K562 (cell line): ENCODE measurements around the gene PITRM1. TPM values are rescaled to one million over a fixed set of nuclear protein-coding genes. Genes with fewer than 3 reads are reported as not detected.

ENCODE experiments used
- CHD4 ChIP-seq: fragments of 200-600 bp; sonication (generic); IDR thresholded peaks from 3 replicates; pipeline ENCODE4 v1.6.1; 2012; ENCODE audit warnings: low read depth, mild to moderate bottlenecking, mixed read lengths, low read length, inconsistent platforms; ENCODE audit not compliant: insufficient read depth, insufficient replicate concordance, poor library complexity, severe bottlenecking
- CREBBP ChIP-seq: IDR thresholded peaks from one replicate; pipeline ENCODE4 v1.6.1; 2012; ENCODE audit warnings: low read depth, mild to moderate bottlenecking, control low read depth, inconsistent platforms, low read length
- DIDO1 ChIP-seq: fragments of 450-650 bp; IDR thresholded peaks from 2 replicates; pipeline ENCODE4 v1.6.1; 2016; ENCODE audit warnings: low read depth, missing biosample characterization, missing genetic modification characterization
- DPF2 ChIP-seq: fragments of 450-650 bp; IDR thresholded peaks from 2 replicates; pipeline ENCODE4 v1.6.1; 2016
- ESRRB ChIP-seq: fragments of 250-450 bp; sonication (Bioruptor Pico); IDR thresholded peaks from 2 replicates; pipeline ENCODE4 v1.5.0; 2020; ENCODE audit warnings: mild to moderate bottlenecking, moderate library complexity, borderline replicate concordance
- FOXK2 ChIP-seq, 2 experiments: fragments of 450-650 bp; IDR thresholded peaks in 1 of 2; conservative IDR thresholded peaks in 1 of 2; 2 replicates each; pipeline ENCODE4 v1.6.1; 2016; ENCODE audit warnings: low read depth in 2 of 2, mild to moderate bottlenecking in 1 of 2
- HDAC6 ChIP-seq: IDR thresholded peaks from 2 replicates; pipeline ENCODE4 v1.6.1; 2012; ENCODE audit warnings: low read depth, mild to moderate bottlenecking, control low read depth, inconsistent platforms, low read length, moderate library complexity
- MAFK ChIP-seq: IDR thresholded peaks from 2 replicates; pipeline ENCODE4 v1.6.1; 2011; ENCODE audit warnings: low read length, improper control_type of control experiment
- MTF1 ChIP-seq: fragments of 250-450 bp; sonication (Bioruptor Pico); IDR thresholded peaks from 2 replicates; pipeline ENCODE4 v1.9.0; 2021; ENCODE audit warnings: moderate library complexity, mild to moderate bottlenecking, inconsistent platforms, borderline replicate concordance
- NFRKB ChIP-seq: fragments of 450-650 bp; IDR thresholded peaks from 2 replicates; pipeline ENCODE4 v1.6.1; 2016; ENCODE audit warnings: low read depth
- PRPF4 ChIP-seq: fragments of 200-400 bp; formaldehyde crosslinking; IDR thresholded peaks from one replicate; pipeline ENCODE4 v1.6.1; 2017; ENCODE audit warnings: low read length, low read depth, mild to moderate bottlenecking; ENCODE audit not compliant: insufficient read depth, poor library complexity, severe bottlenecking
- PTTG1 ChIP-seq: fragments of 450-650 bp; IDR thresholded peaks from 2 replicates; pipeline ENCODE4 v1.6.1; 2016; ENCODE audit warnings: low read depth, mild to moderate bottlenecking, missing genetic modification characterization, missing compliant biosample characterization
- RBM17 ChIP-seq: fragments of 200-400 bp; formaldehyde crosslinking; IDR thresholded peaks from 2 replicates; pipeline ENCODE4 v1.6.1; 2017; ENCODE audit warnings: low read depth, mild to moderate bottlenecking, low read length, borderline replicate concordance
- RBM34 ChIP-seq: fragments of 200-400 bp; formaldehyde crosslinking; IDR thresholded peaks from 2 replicates; pipeline ENCODE4 v1.6.1; 2018; ENCODE audit warnings: low read length, borderline replicate concordance; ENCODE audit not compliant: insufficient read depth
- RFX5 ChIP-seq: IDR thresholded peaks from 2 replicates; pipeline ENCODE4 v1.6.1; 2011; ENCODE audit warnings: low read depth, mild to moderate bottlenecking, improper control_type of control experiment, low read length
- SMAD1 ChIP-seq: fragments of 150-350 bp; IDR thresholded peaks from 2 replicates; pipeline ENCODE4 v1.6.1; 2014; ENCODE audit warnings: low read length, low read depth; ENCODE audit not compliant: partially characterized antibody
- SNRNP70 ChIP-seq: fragments of 200-400 bp; formaldehyde crosslinking; optimal IDR thresholded peaks from 2 replicates; pipeline ENCODE3; 2017; ENCODE audit warnings: low read depth, low read length
- ZBTB7A ChIP-seq: IDR thresholded peaks from 2 replicates; pipeline ENCODE4 v1.6.1; 2011; ENCODE audit warnings: low read depth, mild to moderate bottlenecking, low read length, moderate library complexity, borderline replicate concordance; ENCODE audit not compliant: control insufficient read depth
- ZNF212 ChIP-seq: fragments of 450-650 bp; formaldehyde crosslinking; IDR thresholded peaks from 2 replicates; pipeline ENCODE4 v1.4.0; 2020; ENCODE audit warnings: mild to moderate bottlenecking
- ZNF311 ChIP-seq: fragments of 250-450 bp; sonication (Bioruptor Pico); IDR thresholded peaks from 2 replicates; pipeline ENCODE4 v1.4.0; 2020; ENCODE audit warnings: mild to moderate bottlenecking, moderate library complexity
- ZNF398 ChIP-seq: fragments of 250-450 bp; sonication (Bioruptor Pico); IDR thresholded peaks from 2 replicates; pipeline ENCODE4 v1.8.0; 2021; ENCODE audit warnings: moderate library complexity, mild to moderate bottlenecking, inconsistent platforms
- ZNF431 ChIP-seq: sonication (generic); formaldehyde crosslinking; IDR thresholded peaks from 2 replicates; pipeline ENCODE4 v1.8.0; 2022; ENCODE audit warnings: mild to moderate bottlenecking, missing genetic modification reagents
- polyA plus RNA-seq, 8 experiments: library from polyadenylated mRNA; depleted of rRNA in 4 of 8; stranded (reverse) in 5 of 8; unstranded in 3 of 8; fragments of >200 nt; fragmentation: Nextera tagmentation in 2 of 8; fragmentation: Illumina TruSeq in 1 of 8; extraction: Ambion mirVana in 2 of 8; extraction: Trizol in 1 of 8; gene quantifications; 2 replicates each; pipeline versions ENCODE4 v1.2.1 to v1.2.3, GENCODE V29; 2011 to 2014; ENCODE audit warnings: inconsistent platforms in 1 of 8, missing spikeins in 1 of 8
- total RNA-seq, 7 experiments: library from RNA; depleted of rRNA in 6 of 7; stranded (reverse); fragments of >200 nt in 6 of 7; fragmentation: Illumina TruSeq in 2 of 7; extraction: Trizol in 2 of 7; gene quantifications; 2 replicates each; pipeline versions ENCODE4 v1.2.1 to v1.2.3, GENCODE V29; 2011 to 2021; ENCODE audit warnings: low replicate concordance in 1 of 7
- TF ChIP-seq, protein P1 (sequence below): fragments of 450-650 bp; IDR thresholded peaks from 2 replicates; pipeline ENCODE4 v1.6.1; 2018; ENCODE audit not compliant: partially characterized antibody

Gene PITRM1
- total and polyA plus RNA-seq, 9 of the 15 experiments (the other 6 are each of a cell fraction or from before 2014, with no cell fraction given) = 21.1 to 70.4 (median 39.7) TPM

GRCh38 chr10:3197348-3198003, 24.9 kb upstream of the PITRM1 start (continued):
- TF ChIP-seq ZNF398 (CRISPR knock-in tag) = no peak
- TF ChIP-seq RBM34 = no peak
- no peak for TF ChIP-seq ZBTB7A
- TF ChIP-seq FOXK2 (conservative IDR thresholded peaks at IDR 0.05 in 1 of 2, IDR thresholded peaks at IDR 0.05 in 1 of 2; ENCODE audit: low read depth in 2 of 2) = no peak
- TF ChIP-seq ZNF311 (CRISPR knock-in tag) = no peak
- TF ChIP-seq CREBBP = no peak
- no peak for TF ChIP-seq SMAD1
- no peak for TF ChIP-seq ESRRB (CRISPR knock-in tag)
- TF ChIP-seq SNRNP70 = no peak
- TF ChIP-seq ZNF212 (CRISPR knock-in tag) = no peak
- no peak for TF ChIP-seq HDAC6
- TF ChIP-seq MAFK = no peak
- TF ChIP-seq DPF2 = 0 out of 2 replicates have a peak, but pooled peaks have one; percentile 32
- TF ChIP-seq NFRKB = no peak
- TF ChIP-seq PRPF4 = no peak
- no peak for TF ChIP-seq RFX5
- TF ChIP-seq CHD4 = no peak
- TF ChIP-seq ZNF431 (CRISPR knock-in tag) = no peak
- TF ChIP-seq PTTG1 (tag) = no peak
- TF ChIP-seq, protein P1, sequence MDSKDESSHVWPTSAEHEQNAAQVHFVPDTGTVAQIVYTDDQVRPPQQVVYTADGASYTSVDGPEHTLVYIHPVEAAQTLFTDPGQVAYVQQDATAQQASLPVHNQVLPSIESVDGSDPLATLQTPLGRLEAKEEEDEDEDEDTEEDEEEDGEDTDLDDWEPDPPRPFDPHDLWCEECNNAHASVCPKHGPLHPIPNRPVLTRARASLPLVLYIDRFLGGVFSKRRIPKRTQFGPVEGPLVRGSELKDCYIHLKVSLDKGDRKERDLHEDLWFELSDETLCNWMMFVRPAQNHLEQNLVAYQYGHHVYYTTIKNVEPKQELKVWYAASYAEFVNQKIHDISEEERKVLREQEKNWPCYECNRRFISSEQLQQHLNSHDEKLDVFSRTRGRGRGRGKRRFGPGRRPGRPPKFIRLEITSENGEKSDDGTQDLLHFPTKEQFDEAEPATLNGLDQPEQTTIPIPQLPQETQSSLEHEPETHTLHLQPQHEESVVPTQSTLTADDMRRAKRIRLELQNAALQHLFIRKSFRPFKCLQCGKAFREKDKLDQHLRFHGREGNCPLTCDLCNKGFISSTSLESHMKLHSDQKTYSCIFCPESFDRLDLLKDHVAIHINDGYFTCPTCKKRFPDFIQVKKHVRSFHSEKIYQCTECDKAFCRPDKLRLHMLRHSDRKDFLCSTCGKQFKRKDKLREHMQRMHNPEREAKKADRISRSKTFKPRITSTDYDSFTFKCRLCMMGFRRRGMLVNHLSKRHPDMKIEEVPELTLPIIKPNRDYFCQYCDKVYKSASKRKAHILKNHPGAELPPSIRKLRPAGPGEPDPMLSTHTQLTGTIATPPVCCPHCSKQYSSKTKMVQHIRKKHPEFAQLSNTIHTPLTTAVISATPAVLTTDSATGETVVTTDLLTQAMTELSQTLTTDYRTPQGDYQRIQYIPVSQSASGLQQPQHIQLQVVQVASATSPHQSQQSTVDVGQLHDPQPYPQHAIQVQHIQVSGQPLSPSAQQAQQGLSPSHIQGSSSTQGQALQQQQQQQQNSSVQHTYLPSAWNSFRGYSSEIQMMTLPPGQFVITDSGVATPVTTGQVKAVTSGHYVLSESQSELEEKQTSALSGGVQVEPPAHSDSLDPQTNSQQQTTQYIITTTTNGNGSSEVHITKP = no peak
- no peak for TF ChIP-seq DIDO1 (tag)
- TF ChIP-seq MTF1 (CRISPR knock-in tag) = no peak
- TF ChIP-seq RBM17 = no peak
